SU-DHL-6 (cell line): ENCODE results near the gene KIAA1614.

ENCODE experiments used
- H2AFZ ChIP-seq: fragments of 200-600 bp; sonication (generic); 2 replicates; pipeline ENCODE4 v1.6.1; 2014; ENCODE audit warnings: low read depth, mild to moderate bottlenecking, moderate library complexity, mixed read lengths, antibody characterized with exemption, low read length; ENCODE audit not compliant: severe bottlenecking
- H3F3A ChIP-seq: fragments of 200-600 bp; shearing (Covaris generic); 2 replicates; pipeline ENCODE4 v1.6.0; 2016; ENCODE audit warnings: antibody characterized with exemption, mild to moderate bottlenecking; ENCODE audit not compliant: insufficient read depth
- H3K27ac ChIP-seq: fragments of 200-600 bp; sonication (generic); 2 replicates; pipeline ENCODE4 v1.5.1; 2016; ENCODE audit warnings: low read depth, mild to moderate bottlenecking, low read length, moderate library complexity, mixed read lengths
- H3K27me3 ChIP-seq: fragments of 200-600 bp; sonication (generic), shearing (Covaris generic); 2 replicates; pipeline ENCODE4 v1.6.0; 2014; ENCODE audit warnings: mild to moderate bottlenecking, low read length
- H3K36me3 ChIP-seq: fragments of 200-600 bp; sonication (generic); 2 replicates; pipeline ENCODE4 v1.6.1; 2014; ENCODE audit warnings: mild to moderate bottlenecking, low read length, mixed read lengths
- H3K4me2 ChIP-seq: fragments of 300-600, 200-600 bp; shearing (Covaris generic), sonication (generic); 2 replicates; pipeline ENCODE4 v1.6.0; 2014; ENCODE audit warnings: low read length, low read depth, mild to moderate bottlenecking; ENCODE audit not compliant: poor library complexity, severe bottlenecking
- H3K4me3 ChIP-seq: fragments of 200-600 bp; sonication (generic); 2 replicates; pipeline ENCODE4 v1.5.1; 2014; ENCODE audit warnings: antibody characterized with exemption, low read length, mild to moderate bottlenecking, mixed read lengths; ENCODE audit not compliant: insufficient read depth, poor library complexity, severe bottlenecking
- H3K79me2 ChIP-seq: fragments of 200-600 bp; sonication (generic); 2 replicates; pipeline ENCODE4 v1.6.1; 2014; ENCODE audit warnings: mild to moderate bottlenecking, low read length, moderate library complexity; ENCODE audit not compliant: insufficient read depth
- H3K9ac ChIP-seq: fragments of 200-600 bp; sonication (generic); 2 replicates; pipeline ENCODE4 v1.7.0; 2014; ENCODE audit warnings: mild to moderate bottlenecking, low read length
- H3K9me2 ChIP-seq: fragments of 200-600 bp; sonication (generic); replicated peaks from 2 replicates; pipeline ENCODE4 v1.6.1; 2014; ENCODE audit warnings: low read length; ENCODE audit not compliant: insufficient read depth
- H3K9me3 ChIP-seq: fragments of 200-600 bp; sonication (generic); 2 replicates; pipeline ENCODE4 v1.6.1; 2014; ENCODE audit warnings: low read length, mixed read lengths; ENCODE audit not compliant: insufficient read depth
- H4K20me1 ChIP-seq: fragments of 200-600 bp; sonication (generic); 2 replicates; pipeline ENCODE4 v1.6.1; 2014; ENCODE audit warnings: low read depth, mild to moderate bottlenecking, antibody characterized with exemption, low read length, moderate library complexity, mixed read lengths
- EZH2phosphoT487 ChIP-seq: fragments of 200-600 bp; sonication (generic), shearing (Covaris generic); conservative IDR thresholded peaks from 2 replicates; pipeline ENCODE4 v1.6.1; 2018; ENCODE audit warnings: mild to moderate bottlenecking, antibody characterized with exemption, low read length, moderate library complexity, mixed read lengths
- TF ChIP-seq, protein P1 (sequence below): fragments of 200-600 bp; sonication (generic); IDR thresholded peaks from one replicate; pipeline ENCODE4 v1.5.1; 2017; ENCODE audit warnings: antibody characterized with exemption, mild to moderate bottlenecking, low read length, moderate library complexity; ENCODE audit not compliant: insufficient read depth, poor library complexity, severe bottlenecking

Gene KIAA1614

GRCh38 chr1:180931529-180931928 is 18.8 kb downstream of the KIAA1614 start:
- H3F3A ChIP-seq, result no peaks in the 10 kb centered on the region
- H3K79me2 ChIP-seq, result no peaks in the 10 kb centered on the region
- H3K9me2 ChIP-seq, result no peaks in the 10 kb centered on the region
- H3K27ac ChIP-seq, result no peak overlapping the region
- no peaks in the 10 kb centered on the region for H3K9me3 ChIP-seq
- H2AFZ ChIP-seq, result no peak overlapping the region
- no peaks in the 10 kb centered on the region for H4K20me1 ChIP-seq
- H3K9ac ChIP-seq, result no peak overlapping the region
- H3K27me3 ChIP-seq, result no peaks in the 10 kb centered on the region
- no peaks in the 10 kb centered on the region for H3K36me3 ChIP-seq
- H3K4me3 ChIP-seq, result no peak overlapping the region
- H3K4me2 ChIP-seq, result no peak overlapping the region
- TF ChIP-seq, protein P1, sequence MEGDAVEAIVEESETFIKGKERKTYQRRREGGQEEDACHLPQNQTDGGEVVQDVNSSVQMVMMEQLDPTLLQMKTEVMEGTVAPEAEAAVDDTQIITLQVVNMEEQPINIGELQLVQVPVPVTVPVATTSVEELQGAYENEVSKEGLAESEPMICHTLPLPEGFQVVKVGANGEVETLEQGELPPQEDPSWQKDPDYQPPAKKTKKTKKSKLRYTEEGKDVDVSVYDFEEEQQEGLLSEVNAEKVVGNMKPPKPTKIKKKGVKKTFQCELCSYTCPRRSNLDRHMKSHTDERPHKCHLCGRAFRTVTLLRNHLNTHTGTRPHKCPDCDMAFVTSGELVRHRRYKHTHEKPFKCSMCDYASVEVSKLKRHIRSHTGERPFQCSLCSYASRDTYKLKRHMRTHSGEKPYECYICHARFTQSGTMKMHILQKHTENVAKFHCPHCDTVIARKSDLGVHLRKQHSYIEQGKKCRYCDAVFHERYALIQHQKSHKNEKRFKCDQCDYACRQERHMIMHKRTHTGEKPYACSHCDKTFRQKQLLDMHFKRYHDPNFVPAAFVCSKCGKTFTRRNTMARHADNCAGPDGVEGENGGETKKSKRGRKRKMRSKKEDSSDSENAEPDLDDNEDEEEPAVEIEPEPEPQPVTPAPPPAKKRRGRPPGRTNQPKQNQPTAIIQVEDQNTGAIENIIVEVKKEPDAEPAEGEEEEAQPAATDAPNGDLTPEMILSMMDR, result no peak

DNA sequence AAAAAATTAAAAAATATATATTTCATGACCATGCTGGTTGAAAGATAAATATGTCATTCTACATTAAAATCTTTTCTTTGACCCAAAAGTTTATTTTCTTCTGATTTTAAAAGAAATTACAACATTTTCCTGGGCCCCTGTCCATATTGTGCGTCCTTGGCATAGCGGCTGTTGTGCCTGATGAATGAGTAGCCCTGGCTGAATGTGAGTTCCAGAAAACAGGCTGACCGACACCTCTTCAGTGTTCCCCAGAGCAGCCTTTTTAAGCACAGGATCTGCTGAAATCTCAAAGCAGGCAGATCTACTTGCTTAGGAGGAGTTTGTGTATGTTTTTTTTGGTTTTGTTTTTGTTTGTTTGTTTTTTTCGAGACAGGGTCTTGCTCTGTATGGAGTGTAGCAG is 19.7 kb downstream of the KIAA1614 start:
- H2AFZ ChIP-seq, result no peak overlapping the region
- H3K4me2 ChIP-seq, result no peak overlapping the region
- no peak overlapping the region for H3K27ac ChIP-seq
- no peak overlapping the region for H3K9ac ChIP-seq
- no peaks in the 10 kb centered on the region for H3K27me3 ChIP-seq
- TF ChIP-seq EZH2phosphoT487, result no peak
- TF ChIP-seq, protein P1, result no peak
- H3K9me3 ChIP-seq, result no peaks in the 10 kb centered on the region
- no peaks in the 10 kb centered on the region for H3K79me2 ChIP-seq
- no peaks in the 10 kb centered on the region for H4K20me1 ChIP-seq
- no peaks in the 10 kb centered on the region for H3K9me2 ChIP-seq
- no peak overlapping the region for H3K4me3 ChIP-seq
- H3F3A ChIP-seq, result no peaks in the 10 kb centered on the region
- H3K36me3 ChIP-seq, result no peaks in the 10 kb centered on the region

DNA sequence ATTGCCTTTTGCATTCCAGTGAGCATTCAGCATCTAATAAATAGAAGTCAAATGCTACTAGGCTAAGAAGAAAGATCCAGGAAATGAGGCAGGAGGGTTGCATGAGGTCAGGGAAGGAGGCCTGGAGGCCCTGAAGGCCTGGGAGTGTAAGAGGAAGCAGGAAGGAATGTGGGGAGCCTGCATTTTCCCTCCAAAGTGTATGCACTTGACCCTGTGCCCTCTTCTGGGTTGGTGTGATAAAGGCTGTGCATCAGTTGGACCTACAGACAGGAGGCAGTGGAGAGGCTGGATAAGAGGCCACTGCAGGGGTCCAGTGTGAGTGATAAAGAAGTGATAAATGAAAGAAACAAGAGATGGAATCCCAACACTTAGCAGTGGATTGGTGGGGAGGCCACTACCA is 20.4 kb downstream of the KIAA1614 start:
- Histone ChIP-seq H3K36me3 (no peaks in the 10 kb centered on the region), H3K9me2 (no peaks in the 10 kb centered on the region), H3K9me3 (no peaks in the 10 kb centered on the region), H3K9ac (no peak overlapping the region), H3K27me3 (no peaks in the 10 kb centered on the region), H3K4me3 (no peak overlapping the region), H3K4me2 (no peak overlapping the region), H3F3A (no peaks in the 10 kb centered on the region), H4K20me1 (no peaks in the 10 kb centered on the region), H2AFZ (no peak overlapping the region), H3K79me2 (no peaks in the 10 kb centered on the region), H3K27ac (no peak overlapping the region)
- TF ChIP-seq EZH2phosphoT487, result no peak
- TF ChIP-seq, protein P1, result no peak

GRCh38 chr1:180934563-180934962 is 21.9 kb downstream of the KIAA1614 start:
- H3K27me3 ChIP-seq, result no peaks in the 10 kb centered on the region

More at GRCh38 chr1:180934563-180934962, 21.9 kb downstream of the KIAA1614 start:
- H3K4me3 ChIP-seq, result no peak overlapping the region
- no peak overlapping the region for H3K4me2 ChIP-seq
- no peaks in the 10 kb centered on the region for H3K9me3 ChIP-seq
- H3K9ac ChIP-seq, result no peak overlapping the region
- H2AFZ ChIP-seq, result no peak overlapping the region
- no peaks in the 10 kb centered on the region for H3K79me2 ChIP-seq
- TF ChIP-seq, protein P1, result no peak
- TF ChIP-seq EZH2phosphoT487, result no peak
- H4K20me1 ChIP-seq, result no peaks in the 10 kb centered on the region
- H3K9me2 ChIP-seq, result no peaks in the 10 kb centered on the region
- H3K36me3 ChIP-seq, result no peaks in the 10 kb centered on the region
- H3F3A ChIP-seq, result no peaks in the 10 kb centered on the region
- no peak overlapping the region for H3K27ac ChIP-seq
